Trophoblast cell (in vitro differentiated cells and primary cell): ENCODE measurements around the gene FOXF2.
"Not testable (repeated sequence)": the region's sequence is repeated elsewhere in the genome, so short reads cannot be mapped to it uniquely, and the experiment has no call there.

Experiments
- DNase-seq, 2 donors: peaks; one replicate each; pipeline ENCODE4 v3.0.0-alpha.2; 2016
- H2AFZ ChIP-seq: 2 replicates; pipeline ENCODE4 v1.6.1; 2013; ENCODE audit warnings: low read length, moderate library complexity, mild to moderate bottlenecking; ENCODE audit not compliant: insufficient read depth, poor library complexity
- H2AK5ac ChIP-seq: 2 replicates; pipeline ENCODE4 v1.6.1; 2013; ENCODE audit warnings: mild to moderate bottlenecking, low read length
- H2BK120ac ChIP-seq: 2 replicates; pipeline ENCODE4 v1.6.1; 2013; ENCODE audit warnings: low read length, mild to moderate bottlenecking, moderate library complexity; ENCODE audit not compliant: insufficient read depth, poor library complexity
- H2BK12ac ChIP-seq: 2 replicates; pipeline ENCODE4 v1.6.1; 2013; ENCODE audit warnings: mild to moderate bottlenecking, low read length, moderate library complexity
- H2BK5ac ChIP-seq: 2 replicates; pipeline ENCODE4 v1.6.1; 2013; ENCODE audit warnings: low read length, low read depth, moderate library complexity, mild to moderate bottlenecking; ENCODE audit not compliant: poor library complexity
- H3K14ac ChIP-seq: 2 replicates; pipeline ENCODE4 v1.6.1; 2013; ENCODE audit warnings: mild to moderate bottlenecking, low read length
- H3K18ac ChIP-seq: 2 replicates; pipeline ENCODE4 v1.6.1; 2013; ENCODE audit warnings: mild to moderate bottlenecking, low read length
- H3K23ac ChIP-seq: 2 replicates; pipeline ENCODE4 v1.6.1; 2013; ENCODE audit warnings: low read length
- H3K27ac ChIP-seq: 2 replicates; pipeline ENCODE4 v1.5.1; 2013; ENCODE audit warnings: low read depth, mild to moderate bottlenecking, inconsistent platforms, low read length, moderate library complexity
- H3K27me3 ChIP-seq: 2 replicates; pipeline ENCODE4 v1.6.1; 2013; ENCODE audit warnings: inconsistent platforms, mild to moderate bottlenecking, low read length, moderate library complexity; ENCODE audit not compliant: insufficient read depth
- H3K36me3 ChIP-seq, 2 experiments: 1 replicate in 1 of 2; 2 replicates in 1 of 2; pipeline ENCODE4 v1.6.1; 2013; ENCODE audit warnings: low read length in 2 of 2, mild to moderate bottlenecking in 2 of 2, moderate library complexity in 1 of 2; ENCODE audit not compliant: insufficient read depth in 2 of 2, control insufficient read depth in 1 of 2
- H3K4ac ChIP-seq: 2 replicates; pipeline ENCODE4 v1.6.1; 2013; ENCODE audit warnings: low read depth, mild to moderate bottlenecking, low read length, moderate library complexity
- H3K4me1 ChIP-seq, 2 experiments: 1 replicate in 1 of 2; 2 replicates in 1 of 2; pipeline ENCODE4 v1.6.1; 2013; ENCODE audit warnings: low read length in 2 of 2, mild to moderate bottlenecking in 2 of 2, moderate library complexity in 1 of 2; ENCODE audit not compliant: insufficient read depth in 2 of 2, control insufficient read depth in 1 of 2
- H3K4me2 ChIP-seq: 2 replicates; pipeline ENCODE4 v1.6.1; 2013; ENCODE audit warnings: inconsistent platforms, mild to moderate bottlenecking, low read length, moderate library complexity
- H3K4me3 ChIP-seq: 2 replicates; pipeline ENCODE4 v1.5.1; 2013; ENCODE audit warnings: mild to moderate bottlenecking, low read depth, low read length, inconsistent platforms
- H3K79me1 ChIP-seq: one replicate; pipeline ENCODE4 v1.6.1; 2013; ENCODE audit warnings: low read length
- H3K79me2 ChIP-seq: 2 replicates; pipeline ENCODE4 v1.6.1; 2013; ENCODE audit warnings: low read length, mild to moderate bottlenecking; ENCODE audit not compliant: control insufficient read depth, insufficient read depth, poor library complexity
- H3K9ac ChIP-seq: 2 replicates; pipeline ENCODE4 v1.6.1; 2013; ENCODE audit warnings: mild to moderate bottlenecking, low read length
- H3K9me3 ChIP-seq: 2 replicates; pipeline ENCODE4 v1.6.1; 2013; ENCODE audit warnings: low read depth, mild to moderate bottlenecking, control low read depth, inconsistent platforms, low read length; ENCODE audit not compliant: insufficient read depth
- H4K12ac ChIP-seq: 2 replicates; pipeline ENCODE4 v1.6.1; 2013; ENCODE audit warnings: low read depth, mild to moderate bottlenecking, low read length, moderate library complexity
- H4K8ac ChIP-seq: 2 replicates; pipeline ENCODE4 v1.6.1; 2013; ENCODE audit warnings: low read depth, mild to moderate bottlenecking, low read length, moderate library complexity
- H4K91ac ChIP-seq: one replicate; pipeline ENCODE4 v1.6.1; 2013; ENCODE audit warnings: low read depth, mild to moderate bottlenecking, low read length, moderate library complexity
- WGBS: extraction: QIAGEN DNeasy Blood & Tissue Kit; methylation state at CpG from one replicate; pipeline ENCODE4 v1.1.7; 2013; ENCODE audit warnings: missing lambda C conversion rate; ENCODE audit not compliant: insufficient read length, insufficient coverage; ENCODE audit errors: extremely low coverage; 5-methylcytosine and 5-hydroxymethylcytosine counted together

Gene FOXF2

DNA sequence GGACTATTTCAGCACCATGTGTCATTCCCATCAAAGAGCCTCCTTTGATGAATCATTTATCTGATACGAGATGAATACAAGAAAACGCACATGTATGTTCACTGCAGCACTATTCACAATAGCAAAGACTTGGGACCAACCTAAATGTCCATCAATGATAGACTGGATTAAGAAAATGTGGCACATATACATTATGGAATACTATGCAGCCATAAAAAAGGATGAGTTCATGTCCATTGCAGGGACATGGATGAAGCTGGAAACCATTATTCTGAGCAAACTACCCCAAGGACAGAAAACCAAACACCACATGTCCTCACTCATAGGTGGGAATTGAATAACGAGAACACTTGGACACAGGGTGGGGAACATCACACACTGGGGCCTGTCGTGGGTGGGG lies 27.7 kb upstream of the FOXF2 start:
- WGBS: no CpG with 5 or more reads among the region's 4 CpGs

DNA sequence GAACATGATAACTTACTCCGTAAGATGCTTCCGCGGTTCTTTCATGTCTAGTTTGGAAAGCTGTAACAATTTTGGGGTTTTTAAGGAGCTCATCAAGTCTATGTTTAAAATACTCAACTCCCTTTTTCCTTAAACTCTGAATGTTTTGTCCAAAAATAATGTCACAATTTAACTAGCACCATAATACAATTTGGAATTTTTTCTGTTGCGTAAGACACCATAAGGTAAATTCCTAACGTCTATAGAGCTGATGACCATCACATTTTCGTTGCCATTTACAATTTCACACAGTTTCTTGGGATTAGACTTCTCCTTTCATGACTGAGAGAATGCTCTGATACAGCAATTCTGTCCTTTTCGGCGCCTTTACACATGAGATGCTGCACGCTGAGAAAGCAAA lies 26.7 kb upstream of the FOXF2 start:
- no peak overlapping the region for H3K18ac ChIP-seq
- no peak overlapping the region for H4K91ac ChIP-seq
- WGBS: no CpG with 5 or more reads among the region's 9 CpGs
- no peak overlapping the region for H2AK5ac ChIP-seq
- no peak overlapping the region for H4K12ac ChIP-seq
- no peak overlapping the region for H2AFZ ChIP-seq
- no peak overlapping the region for H2BK120ac ChIP-seq
- H3K27me3 ChIP-seq: no peaks in the 10 kb centered on the region
- no peak overlapping the region for H3K14ac ChIP-seq
- no peak overlapping the region for H4K8ac ChIP-seq
- H2BK12ac ChIP-seq: no peak overlapping the region
- DNase-seq: no peak
- no peaks in the 10 kb centered on the region for H3K79me2 ChIP-seq
- H3K79me1 ChIP-seq: no peaks in the 10 kb centered on the region
- no peaks in the 10 kb centered on the region for H3K36me3 ChIP-seq
- H3K27ac ChIP-seq: no peak overlapping the region
- no peaks in the 10 kb centered on the region for H3K4me1 ChIP-seq
- H2BK5ac ChIP-seq: no peak overlapping the region
- H3K4me2 ChIP-seq: no peak overlapping the region
- H3K9ac ChIP-seq: no peak overlapping the region
- H3K4ac ChIP-seq: no peak overlapping the region
- H3K4me3 ChIP-seq: no peak overlapping the region
- H3K9me3 ChIP-seq: no peaks in the 10 kb centered on the region
- H3K23ac ChIP-seq: no peak overlapping the region

More for the DNA sequence above, 27.7 kb upstream of the FOXF2 start:
- H3K4me2 ChIP-seq, H3K9me3 ChIP-seq, H3K27ac ChIP-seq, H4K8ac ChIP-seq, H3K27me3 ChIP-seq, H2AFZ ChIP-seq, H3K79me2 ChIP-seq, H3K4me3 ChIP-seq, H3K14ac ChIP-seq, H2AK5ac ChIP-seq, H3K79me1 ChIP-seq, H3K23ac ChIP-seq, H4K12ac ChIP-seq, H3K9ac ChIP-seq, H2BK12ac ChIP-seq, H3K18ac ChIP-seq, H3K4ac ChIP-seq, H2BK5ac ChIP-seq, H4K91ac ChIP-seq, H2BK120ac ChIP-seq, H3K4me1 ChIP-seq, DNase-seq, H3K36me3 ChIP-seq: not testable (repeated sequence)

DNA sequence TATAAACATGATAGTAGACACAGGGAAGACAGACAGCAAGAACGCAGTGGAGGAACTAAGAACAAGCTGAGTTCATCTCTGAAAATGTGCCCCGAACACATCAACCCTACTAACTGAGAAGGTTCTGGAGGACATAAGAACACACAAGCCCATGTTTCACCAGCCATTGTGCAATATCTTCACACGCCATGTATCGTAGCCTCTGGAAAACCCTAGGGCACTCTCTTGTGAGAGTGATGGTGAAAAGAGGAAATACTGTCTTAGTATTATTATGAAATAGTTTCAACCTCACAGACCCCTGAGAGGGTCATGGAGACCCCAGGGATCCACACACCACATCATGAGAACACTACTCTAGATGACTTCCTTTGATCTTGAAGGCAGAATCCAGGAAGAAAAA lies 26.1 kb upstream of the FOXF2 start:
- H2BK120ac ChIP-seq: no peak overlapping the region
- no peaks in the 10 kb centered on the region for H3K79me2 ChIP-seq
- H3K79me1 ChIP-seq: no peaks in the 10 kb centered on the region
- H3K9me3 ChIP-seq: no peaks in the 10 kb centered on the region
- DNase-seq: no peak
- H3K4ac ChIP-seq: no peak overlapping the region
- H3K9ac ChIP-seq: no peak overlapping the region
- no peak overlapping the region for H2AFZ ChIP-seq
- H3K14ac ChIP-seq: no peak overlapping the region
- H3K18ac ChIP-seq: no peak overlapping the region
- no peak overlapping the region for H2BK12ac ChIP-seq
- no peak overlapping the region for H3K4me3 ChIP-seq
- H3K36me3 ChIP-seq: no peaks in the 10 kb centered on the region
- H3K23ac ChIP-seq: no peak overlapping the region
- no peak overlapping the region for H3K4me2 ChIP-seq
- H2BK5ac ChIP-seq: no peak overlapping the region
- no peaks in the 10 kb centered on the region for H3K4me1 ChIP-seq
- H3K27me3 ChIP-seq: no peaks in the 10 kb centered on the region
- H4K91ac ChIP-seq: no peak overlapping the region
- no peak overlapping the region for H4K12ac ChIP-seq
- H3K27ac ChIP-seq: no peak overlapping the region
- WGBS: no CpG with 5 or more reads among the region's 4 CpGs
- no peak overlapping the region for H2AK5ac ChIP-seq
- no peak overlapping the region for H4K8ac ChIP-seq

GRCh38 chr6:1363729-1364572 lies 25.4 kb upstream of the FOXF2 start:
- Histone ChIP-seq H3K4ac (no peak overlapping the region), H4K8ac (no peak overlapping the region), H3K4me2 (no peak overlapping the region), H3K27ac (no peak overlapping the region), H4K91ac (no peak overlapping the region), H2BK5ac (no peak overlapping the region), H3K79me2 (no peaks in the 10 kb centered on the region), H2BK12ac (no peak overlapping the region), H3K36me3 (no peaks in the 10 kb centered on the region), H3K9ac (no peak overlapping the region), H3K79me1 (no peaks in the 10 kb centered on the region), H2BK120ac (no peak overlapping the region), H3K4me3 (no peak overlapping the region), H3K14ac (no peak overlapping the region), H3K18ac (no peak overlapping the region), H3K23ac (no peak overlapping the region), H4K12ac (no peak overlapping the region), H2AK5ac (no peak overlapping the region), H3K27me3 (no peaks in the 10 kb centered on the region), H3K9me3 (no peaks in the 10 kb centered on the region), H2AFZ (no peak overlapping the region), H3K4me1 (no peaks in the 10 kb centered on the region)
- WGBS: no CpG with 5 or more reads among the region's 16 CpGs
- DNase-seq: peak in 1 of 2 donors; percentile 13
